ENCODE data around the gene EIF3F.

EIF3F gene

GRCh38 chr11:8030526-8031247 lies 43.5 kb downstream of the EIF3F start:
- DNase-seq (ENCODE audit: low spot score) = no peak
- TF ChIP-seq CTCF (IDR thresholded peaks at IDR 0.05; ENCODE audit: extremely low read depth, missing control alignments) = no peak

- DNase-seq (ENCODE audit: low spot score) = no peak
- no peak for TF ChIP-seq CTCF (IDR thresholded peaks at IDR 0.05; ENCODE audit: extremely low read depth, missing control alignments)
Observed at GRCh38 chr11:8031248-8032115, 44.3 kb downstream of the EIF3F start.

- no peak for TF ChIP-seq CTCF (IDR thresholded peaks at IDR 0.05; ENCODE audit: extremely low read depth, missing control alignments)
- no peak for DNase-seq (ENCODE audit: low spot score)
Observed at GRCh38 chr11:8032122-8032521, 45.0 kb downstream of the EIF3F start.

GRCh38 chr11:8032576-8033304 lies 45.6 kb downstream of the EIF3F start:
- no peak for DNase-seq (ENCODE audit: low spot score)
- TF ChIP-seq CTCF (IDR thresholded peaks at IDR 0.05; ENCODE audit: extremely low read depth, missing control alignments) = no peak

GRCh38 chr11:8033305-8034105 lies 46.4 kb downstream of the EIF3F start:
- TF ChIP-seq CTCF (IDR thresholded peaks at IDR 0.05; ENCODE audit: extremely low read depth, missing control alignments) = peak; percentile 87
- peak; percentile 87 for DNase-seq (ENCODE audit: low spot score)

GRCh38 chr11:8034106-8034585 lies 47.0 kb downstream of the EIF3F start:
- no peak for DNase-seq (ENCODE audit: low spot score)
- no peak for TF ChIP-seq CTCF (IDR thresholded peaks at IDR 0.05; ENCODE audit: extremely low read depth, missing control alignments)

All from GM20000 (cell line).